Adipocyte (in vitro differentiated cells): ENCODE measurements around the gene MNT.

ENCODE experiments used
- DNase-seq: peaks from one replicate; pipeline ENCODE4 v3.0.0-alpha.2; 2015; ENCODE audit warnings: low read depth
- H3K27me3 ChIP-seq: replicated peaks from 2 replicates; pipeline ENCODE4 v1.7.0; 2013; ENCODE audit warnings: mild to moderate bottlenecking, low read length, moderate library complexity; ENCODE audit not compliant: control insufficient read depth, insufficient read depth
- H3K36me3 ChIP-seq: 2 replicates; pipeline ENCODE4 v1.7.0; 2013; ENCODE audit warnings: low read length, mild to moderate bottlenecking, moderate library complexity; ENCODE audit not compliant: control insufficient read depth, insufficient read depth, severe bottlenecking
- H3K4me1 ChIP-seq: 2 replicates; pipeline ENCODE4 v1.7.0; 2013; ENCODE audit warnings: mild to moderate bottlenecking, low read length, moderate library complexity; ENCODE audit not compliant: control insufficient read depth, insufficient read depth
- H3K4me3 ChIP-seq: 2 replicates; pipeline ENCODE4 v1.7.0; 2013; ENCODE audit warnings: mild to moderate bottlenecking, low read length, moderate library complexity
- H3K9ac ChIP-seq: 2 replicates; pipeline ENCODE4 v1.7.0; 2013; ENCODE audit warnings: mild to moderate bottlenecking, low read length, moderate library complexity
- H3K9me3 ChIP-seq: 2 replicates; pipeline ENCODE4 v1.7.0; 2013; ENCODE audit warnings: mild to moderate bottlenecking, low read length, moderate library complexity; ENCODE audit not compliant: control insufficient read depth

The MNT gene

DNA sequence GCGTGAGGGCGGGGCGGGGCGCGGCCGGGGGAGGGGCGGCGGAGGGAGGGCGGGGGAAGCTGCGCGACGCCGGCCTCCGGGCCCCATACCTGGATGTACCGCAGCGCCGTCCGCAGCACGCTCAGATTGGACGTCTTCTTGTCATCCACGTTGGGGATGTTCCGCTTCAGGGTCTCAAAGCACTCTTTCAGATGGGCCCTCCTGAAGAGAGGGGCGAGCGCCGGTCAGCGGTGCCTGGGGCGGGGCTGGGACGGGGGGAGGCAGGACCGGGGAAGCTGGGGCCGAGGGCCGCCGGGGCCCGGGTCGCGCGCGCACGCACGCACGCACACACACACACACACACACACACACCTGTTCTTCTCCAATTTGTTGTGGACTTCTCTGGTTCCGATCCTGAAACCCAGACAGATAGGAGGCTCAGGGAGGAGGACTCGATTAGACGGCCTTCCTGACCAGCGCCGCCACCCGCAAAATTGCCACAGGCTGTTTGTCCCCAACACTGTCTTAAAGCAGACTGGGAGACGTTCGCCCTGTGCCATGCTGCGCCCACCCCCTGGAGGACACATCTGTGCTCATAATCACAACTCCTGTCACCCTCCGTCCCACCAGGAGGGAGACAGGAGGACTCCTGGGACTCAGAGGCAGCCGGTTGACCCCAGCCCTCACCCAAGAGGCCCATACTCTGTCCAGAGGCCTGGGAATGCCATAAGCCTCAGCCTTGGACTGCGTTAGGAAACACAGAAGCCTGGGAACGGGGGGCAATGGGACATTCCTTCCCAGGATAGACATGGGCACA lies 6.7 kb downstream of the MNT start:
- H3K4me3 ChIP-seq = peak overlapping the region; percentile 27
- no peaks in the 10 kb centered on the region for H3K27me3 ChIP-seq
- H3K9me3 ChIP-seq = no peaks in the 10 kb centered on the region
- H3K4me1 ChIP-seq = peaks cover 69% of the 10 kb centered on the region
- no peaks in the 10 kb centered on the region for H3K36me3 ChIP-seq
- DNase-seq = no peak
- H3K9ac ChIP-seq = peak overlapping the region; percentile 67

DNA sequence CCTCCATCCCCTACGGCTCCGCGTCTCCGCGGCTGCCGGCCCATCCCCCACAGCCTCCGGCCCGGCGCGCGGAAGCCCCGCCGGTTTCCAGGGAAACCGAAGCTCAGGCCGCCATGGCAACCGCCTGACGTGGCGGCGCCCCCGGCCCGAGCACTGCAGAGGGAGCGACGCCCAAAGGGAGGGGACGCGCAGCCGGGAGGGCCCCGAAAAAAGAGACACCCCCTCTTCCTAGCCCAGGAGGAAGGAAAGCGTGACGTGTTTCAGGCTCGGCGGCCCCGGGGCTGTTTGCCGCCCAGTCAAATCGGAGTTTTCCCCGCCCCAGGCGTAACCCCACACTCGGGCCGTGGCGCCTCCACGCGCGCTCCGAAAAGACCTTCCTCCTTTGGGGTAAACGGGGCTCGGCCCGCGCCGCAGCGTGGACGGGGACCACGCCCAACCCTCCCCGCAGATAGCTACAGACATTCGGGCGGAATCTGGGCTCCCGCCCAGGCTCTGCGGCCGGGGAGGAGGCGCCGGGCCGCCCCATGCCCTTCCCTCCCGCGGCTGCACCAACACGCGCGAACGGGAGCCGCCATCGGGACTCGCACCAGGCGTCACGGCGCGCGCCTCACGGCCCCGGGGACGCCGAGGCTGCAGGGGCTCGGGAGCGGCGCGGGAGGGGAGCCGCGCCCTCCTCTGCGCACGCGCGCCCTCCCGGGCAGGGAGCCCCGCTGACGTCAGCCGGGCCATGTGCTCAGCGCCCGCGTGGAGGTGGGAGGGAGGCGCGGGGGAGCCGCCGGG lies 7.5 kb downstream of the MNT start:
- no peaks in the 10 kb centered on the region for H3K9me3 ChIP-seq
- peak overlapping the region; percentile 81 for H3K4me3 ChIP-seq
- no peaks in the 10 kb centered on the region for H3K36me3 ChIP-seq
- peaks cover 63% of the 10 kb centered on the region for H3K4me1 ChIP-seq
- no peaks in the 10 kb centered on the region for H3K27me3 ChIP-seq
- peak overlapping the region; percentile 87 for H3K9ac ChIP-seq
- peak; percentile 96 for DNase-seq

DNA sequence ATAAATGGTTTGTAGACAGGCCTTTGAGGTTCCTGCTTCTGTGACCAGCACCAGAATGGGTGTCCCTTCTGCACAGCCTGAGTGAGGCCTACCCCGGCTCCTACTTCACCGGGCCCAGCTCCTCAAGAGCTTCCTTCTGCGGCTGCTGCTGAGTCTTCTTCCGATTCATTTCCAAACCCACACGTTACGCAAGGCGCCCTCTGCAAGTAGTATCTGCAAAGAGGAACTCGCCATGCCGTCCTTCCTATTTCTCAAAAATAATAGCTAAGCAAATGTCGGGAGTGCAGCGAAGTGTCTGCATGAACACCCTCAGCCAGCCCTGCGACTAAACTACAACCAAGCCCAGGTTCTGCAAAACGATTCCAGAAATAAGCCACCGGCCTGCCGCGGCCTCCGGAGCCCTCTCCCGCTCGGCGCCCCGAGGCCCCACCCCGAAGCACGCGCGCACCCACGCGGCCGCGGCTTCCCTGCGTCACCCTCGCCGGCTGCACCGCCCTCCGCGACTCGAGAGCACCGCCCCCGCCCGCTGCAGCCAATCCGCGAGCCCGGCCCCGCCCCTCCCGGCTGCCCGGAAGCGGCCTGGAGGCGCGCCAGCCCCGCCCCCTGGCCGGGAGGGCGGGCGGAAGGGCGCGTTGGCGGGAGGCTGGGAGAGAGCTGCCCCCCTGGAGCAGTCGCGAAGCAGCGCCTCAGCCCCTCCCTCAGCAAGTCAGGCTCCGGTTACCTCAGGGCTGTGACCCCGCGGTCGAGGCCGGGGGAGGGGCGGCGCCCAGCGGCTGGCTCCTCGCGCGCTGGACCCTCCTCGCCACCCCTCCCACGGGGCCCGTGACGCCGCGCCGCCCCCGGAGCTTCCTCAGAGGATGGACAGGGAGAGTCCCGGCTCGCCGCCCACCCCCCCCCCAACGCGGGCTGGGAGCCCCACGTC lies 8.3 kb downstream of the MNT start:
- no peaks in the 10 kb centered on the region for H3K27me3 ChIP-seq
- H3K9ac ChIP-seq = peak overlapping the region; percentile 87
- DNase-seq = peak; percentile 99
- H3K4me1 ChIP-seq = peaks cover 55% of the 10 kb centered on the region
- H3K4me3 ChIP-seq = peak overlapping the region; percentile 81
- no peaks in the 10 kb centered on the region for H3K9me3 ChIP-seq
- H3K36me3 ChIP-seq = no peaks in the 10 kb centered on the region

DNA sequence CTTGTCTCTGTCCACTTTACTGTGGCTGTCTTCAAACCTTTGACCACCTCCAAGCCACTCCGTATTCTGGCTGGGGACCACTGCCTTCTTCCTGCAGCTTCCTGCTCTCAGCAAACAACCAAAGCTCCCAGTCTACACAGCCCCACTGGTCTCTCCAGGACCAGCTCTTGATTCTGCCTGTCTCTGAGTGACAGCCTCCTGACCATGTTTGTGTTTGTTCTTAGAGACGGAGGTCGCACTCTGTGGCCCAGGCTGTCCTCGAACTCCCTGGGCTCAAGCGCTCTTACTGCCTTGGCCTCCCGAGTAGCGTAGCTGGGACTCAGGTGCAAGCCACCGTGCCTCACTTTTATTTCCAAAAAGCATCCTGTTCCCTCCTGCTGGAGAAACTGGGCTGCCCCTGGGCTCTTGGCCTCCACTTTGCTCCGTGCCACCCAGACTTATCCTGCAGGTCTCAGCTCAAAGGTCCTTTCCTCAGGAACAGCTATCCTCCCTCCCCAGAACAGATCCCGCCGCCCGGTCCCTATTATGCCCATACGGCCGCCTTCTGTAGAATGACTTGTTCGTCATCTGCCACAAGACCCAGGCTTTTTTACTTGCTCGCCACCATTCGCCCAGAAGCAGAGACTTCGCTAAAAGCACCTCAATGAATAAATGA lies 9.1 kb downstream of the MNT start:
- Histone ChIP-seq H3K9me3 (no peaks in the 10 kb centered on the region), H3K4me1 (peaks cover 50% of the 10 kb centered on the region), H3K27me3 (no peaks in the 10 kb centered on the region), H3K4me3 (peak overlapping the region; percentile 78), H3K36me3 (peaks cover 8% of the 10 kb centered on the region), H3K9ac (peak overlapping the region; percentile 76)
- no peak for DNase-seq

GRCh38 chr17:2390199-2390836 lies 10.5 kb downstream of the MNT start:
- DNase-seq = no peak
- Histone ChIP-seq H3K9me3 (no peaks in the 10 kb centered on the region), H3K4me1 (peaks cover 37% of the 10 kb centered on the region), H3K4me3 (no peak overlapping the region), H3K9ac (peak overlapping the region; percentile 50), H3K27me3 (no peaks in the 10 kb centered on the region), H3K36me3 (peaks cover 20% of the 10 kb centered on the region)

DNA sequence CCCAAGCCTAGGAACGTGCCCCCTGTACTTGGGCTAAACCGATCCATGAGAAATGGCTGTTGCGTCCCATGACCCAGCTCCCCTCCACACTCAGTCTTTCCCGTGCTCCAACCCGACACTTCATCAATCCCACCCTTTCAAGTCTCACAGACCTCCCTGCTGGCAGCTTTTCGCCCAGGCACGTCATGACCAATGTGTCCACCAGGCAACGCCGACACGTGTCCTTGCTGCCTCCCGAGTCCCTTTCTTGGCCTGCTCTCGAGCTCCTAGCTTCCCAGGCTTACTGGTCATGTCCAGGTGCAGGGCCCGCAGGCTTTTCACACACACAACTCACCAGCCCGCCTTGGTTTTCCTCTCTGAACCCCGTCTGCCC lies 12.2 kb downstream of the MNT start:
- no peaks in the 10 kb centered on the region for H3K9me3 ChIP-seq
- no peak overlapping the region for H3K4me3 ChIP-seq
- no peak for DNase-seq
- H3K4me1 ChIP-seq = peaks cover 27% of the 10 kb centered on the region
- no peaks in the 10 kb centered on the region for H3K27me3 ChIP-seq
- H3K36me3 ChIP-seq = peaks cover 21% of the 10 kb centered on the region
- H3K9ac ChIP-seq = no peak overlapping the region

DNA sequence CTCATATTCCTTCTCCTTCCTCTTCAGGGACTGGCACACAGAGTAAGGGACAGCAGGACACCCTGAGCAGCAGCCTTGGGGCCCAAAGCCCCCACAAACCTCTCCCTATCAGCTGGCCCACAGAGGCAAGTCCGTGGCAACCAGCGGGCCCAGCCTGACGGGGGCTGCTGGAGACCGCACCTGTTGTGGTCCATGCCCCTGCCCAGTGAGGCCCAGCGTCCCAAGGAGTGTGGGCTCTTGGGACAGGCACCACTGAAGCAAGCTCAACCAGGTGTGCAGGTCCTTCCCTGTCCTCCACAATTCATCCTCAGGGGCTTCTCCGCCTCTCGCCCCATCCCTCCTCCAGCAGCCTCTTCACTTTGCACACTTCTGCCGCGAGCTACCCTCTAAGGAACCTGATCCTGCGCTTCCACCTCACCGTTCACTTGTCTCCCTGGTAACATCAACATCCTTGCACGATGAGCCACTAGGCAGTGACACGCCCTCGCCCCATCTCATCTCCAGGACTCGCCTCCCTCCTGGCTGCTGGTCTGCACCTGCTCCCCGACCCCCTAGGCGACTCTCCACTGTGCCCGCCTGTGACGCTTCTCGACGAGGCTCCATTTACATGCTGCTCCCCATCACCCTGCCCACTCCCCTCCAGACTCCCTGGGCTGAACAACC lies 12.7 kb downstream of the MNT start:
- H3K4me1 ChIP-seq = peaks cover 28% of the 10 kb centered on the region

GRCh38 chr17:2387086-2388019 lies 13.5 kb downstream of the MNT start:
- no peak for DNase-seq
- Histone ChIP-seq H3K9ac (no peak overlapping the region), H3K4me3 (no peak overlapping the region), H3K4me1 (peaks cover 31% of the 10 kb centered on the region), H3K36me3 (peaks cover 21% of the 10 kb centered on the region), H3K27me3 (no peaks in the 10 kb centered on the region), H3K9me3 (no peaks in the 10 kb centered on the region)

More for the DNA sequence above, 12.7 kb downstream of the MNT start:
- Histone ChIP-seq H3K27me3 (no peaks in the 10 kb centered on the region), H3K9ac (no peak overlapping the region), H3K9me3 (no peaks in the 10 kb centered on the region), H3K4me3 (no peak overlapping the region), H3K36me3 (peaks cover 21% of the 10 kb centered on the region)
- no peak for DNase-seq

DNA sequence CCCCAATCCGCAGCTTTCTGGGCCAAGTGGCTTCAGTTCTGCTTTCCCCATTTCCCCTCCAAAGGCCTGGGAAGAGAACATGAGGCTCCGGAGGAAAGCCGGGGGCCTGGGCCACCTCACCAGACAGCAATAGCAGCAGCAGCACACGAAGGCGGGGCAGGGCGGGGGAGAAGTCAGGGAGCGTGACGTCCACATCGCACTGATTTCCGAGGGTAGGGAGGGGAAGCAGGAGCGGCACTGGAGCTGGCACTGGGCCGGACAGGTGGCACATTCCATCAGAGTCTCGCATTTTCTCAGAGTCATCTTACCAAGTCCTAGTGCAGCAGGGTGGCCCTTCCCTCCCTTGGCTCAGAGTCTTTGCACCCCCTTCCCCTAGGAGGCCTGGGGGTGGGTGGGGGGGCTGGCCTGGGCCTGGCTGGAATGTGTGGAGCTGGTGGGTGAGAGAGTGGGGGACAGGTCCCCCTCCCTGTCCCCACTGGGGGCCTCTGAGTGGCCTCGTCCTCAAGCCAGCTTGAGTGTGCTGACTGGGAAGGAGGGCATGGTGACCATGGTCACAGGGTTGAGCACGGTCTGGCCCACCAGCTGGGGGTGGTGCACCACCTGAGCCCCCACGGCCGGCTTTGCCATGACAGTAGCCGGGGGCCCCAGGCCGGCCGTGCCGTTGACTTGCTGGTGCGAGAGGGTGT lies 14.3 kb downstream of the MNT start:
- no peaks in the 10 kb centered on the region for H3K27me3 ChIP-seq
- peaks cover 31% of the 10 kb centered on the region for H3K4me1 ChIP-seq
- H3K4me3 ChIP-seq = no peak overlapping the region
- no peak overlapping the region for H3K9ac ChIP-seq
- H3K36me3 ChIP-seq = peaks cover 21% of the 10 kb centered on the region
- no peaks in the 10 kb centered on the region for H3K9me3 ChIP-seq
- DNase-seq = no peak
